OCI-LY7 (cell line): Measurements from ENCODE around the gene ZNF485. TPM values are rescaled to one million over a fixed set of nuclear protein-coding genes. Genes with fewer than 3 reads are reported as not detected.

ENCODE experiments used
- BruUV-seq: library from RNA; stranded (reverse); fragments of 400-500 nt; replicated peaks from 2 replicates; lab custom pipeline; 2021; lab: Mats Ljungman, UMichigan
- CTCF ChIA-PET: fragments of 300-600 bp; sonication (Branson Sonifier 250); formaldehyde crosslinking; loops from one replicate; lab custom pipeline; 2022; ENCODE audit warnings: antibody characterized with exemption; ENCODE audit not compliant: unreplicated experiment; lab: Charles Lee
- POLR2A ChIA-PET: fragments of 300-600 bp; sonication (Branson Sonifier 250); formaldehyde crosslinking; loops from one replicate; lab custom pipeline; 2022; ENCODE audit warnings: antibody characterized with exemption; lab: Charles Lee
- DNase-seq: peaks from one replicate; pipeline ENCODE4 v3.0.0-alpha.2; 2015; ENCODE audit warnings: low spot score
- H2AFZ ChIP-seq: fragments of 200-600 bp; sonication (generic), shearing (Covaris generic); 2 replicates; pipeline ENCODE4 v1.6.1; 2014; ENCODE audit warnings: mild to moderate bottlenecking, antibody characterized with exemption, low read length, moderate library complexity
- H3K27ac ChIP-seq: fragments of 200-600 bp; sonication (generic); 2 replicates; pipeline ENCODE4 v1.5.1; 2014; ENCODE audit warnings: mixed run types, low read depth, mild to moderate bottlenecking, moderate library complexity, low read length, inconsistent platforms; ENCODE audit not compliant: poor library complexity, severe bottlenecking
- H3K36me3 ChIP-seq: fragments of 200-600 bp; sonication (generic); 2 replicates; pipeline ENCODE4 v1.6.1; 2014; ENCODE audit warnings: mild to moderate bottlenecking, antibody characterized with exemption, low read length, moderate library complexity, mixed read lengths; ENCODE audit not compliant: insufficient read depth
- H3K4me1 ChIP-seq: fragments of 200-600 bp; sonication (generic); 2 replicates; pipeline ENCODE4 v1.5.1; 2014; ENCODE audit warnings: mild to moderate bottlenecking, low read length; ENCODE audit not compliant: insufficient read depth, poor library complexity, severe bottlenecking
- H3K4me2 ChIP-seq: fragments of 200-600 bp; sonication (generic); 2 replicates; pipeline ENCODE4 v1.6.1; 2014; ENCODE audit warnings: mild to moderate bottlenecking, low read length
- H3K4me3 ChIP-seq: fragments of 200-600 bp; sonication (generic); 2 replicates; pipeline ENCODE4 v1.5.1; 2014; ENCODE audit warnings: mild to moderate bottlenecking, low read depth, low read length; ENCODE audit not compliant: poor library complexity, severe bottlenecking
- H3K79me2 ChIP-seq: fragments of 200-600 bp; sonication (generic); 2 replicates; pipeline ENCODE4 v1.6.1; 2016; ENCODE audit warnings: low read depth, mild to moderate bottlenecking, low read length, moderate library complexity, mixed read lengths; ENCODE audit not compliant: insufficient read depth
- H3K9me2 ChIP-seq: fragments of 200-600 bp; sonication (generic); 2 replicates; pipeline ENCODE4 v1.6.1; 2016; ENCODE audit warnings: mild to moderate bottlenecking, low read length, mixed read lengths; ENCODE audit not compliant: insufficient read depth
- H3K9me3 ChIP-seq: fragments of 200-600 bp; sonication (generic); 2 replicates; pipeline ENCODE4 v1.6.1; 2014; ENCODE audit warnings: mild to moderate bottlenecking, mixed run types, low read length, mixed read lengths
- H4K20me1 ChIP-seq: fragments of 200-600 bp; sonication (generic); 2 replicates; pipeline ENCODE4 v1.6.1; 2014; ENCODE audit warnings: mild to moderate bottlenecking, antibody characterized with exemption, low read length, moderate library complexity, mixed read lengths; ENCODE audit not compliant: insufficient read depth
- CTCF ChIP-seq: fragments of 200-600 bp; sonication (generic); conservative IDR thresholded peaks from 2 replicates; pipeline ENCODE4 v1.5.1; 2014; ENCODE audit warnings: mild to moderate bottlenecking, antibody characterized with exemption, low read length, moderate library complexity, mixed read lengths
- EZH2phosphoT487 ChIP-seq: fragments of 200-600 bp; sonication (generic); IDR thresholded peaks from 2 replicates; pipeline ENCODE4 v1.6.1; 2018; ENCODE audit warnings: low read depth, borderline replicate concordance, mild to moderate bottlenecking, mixed run types, antibody characterized with exemption, low read length, moderate library complexity, mixed read lengths
- intact Hi-C: fragments of 100-400 bp; cut with micrococcal nuclease; formaldehyde crosslinking; loops from one replicate; pipeline ENCODE4 v1.10.0; 2022; ENCODE audit not compliant: unreplicated experiment
- total RNA-seq, 2 experiments: library from RNA; depleted of rRNA in 1 of 2; stranded (reverse); fragments of >200 nt in 1 of 2; shearing (Covaris generic) in 1 of 2; gene quantifications; 2 replicates each; pipeline ENCODE4 v1.2.3, GENCODE V29; 2014 to 2022

Gene ZNF485
- total RNA-seq, 2 experiments from 2014 or later, result 7.9 to 9.9 TPM

DNA sequence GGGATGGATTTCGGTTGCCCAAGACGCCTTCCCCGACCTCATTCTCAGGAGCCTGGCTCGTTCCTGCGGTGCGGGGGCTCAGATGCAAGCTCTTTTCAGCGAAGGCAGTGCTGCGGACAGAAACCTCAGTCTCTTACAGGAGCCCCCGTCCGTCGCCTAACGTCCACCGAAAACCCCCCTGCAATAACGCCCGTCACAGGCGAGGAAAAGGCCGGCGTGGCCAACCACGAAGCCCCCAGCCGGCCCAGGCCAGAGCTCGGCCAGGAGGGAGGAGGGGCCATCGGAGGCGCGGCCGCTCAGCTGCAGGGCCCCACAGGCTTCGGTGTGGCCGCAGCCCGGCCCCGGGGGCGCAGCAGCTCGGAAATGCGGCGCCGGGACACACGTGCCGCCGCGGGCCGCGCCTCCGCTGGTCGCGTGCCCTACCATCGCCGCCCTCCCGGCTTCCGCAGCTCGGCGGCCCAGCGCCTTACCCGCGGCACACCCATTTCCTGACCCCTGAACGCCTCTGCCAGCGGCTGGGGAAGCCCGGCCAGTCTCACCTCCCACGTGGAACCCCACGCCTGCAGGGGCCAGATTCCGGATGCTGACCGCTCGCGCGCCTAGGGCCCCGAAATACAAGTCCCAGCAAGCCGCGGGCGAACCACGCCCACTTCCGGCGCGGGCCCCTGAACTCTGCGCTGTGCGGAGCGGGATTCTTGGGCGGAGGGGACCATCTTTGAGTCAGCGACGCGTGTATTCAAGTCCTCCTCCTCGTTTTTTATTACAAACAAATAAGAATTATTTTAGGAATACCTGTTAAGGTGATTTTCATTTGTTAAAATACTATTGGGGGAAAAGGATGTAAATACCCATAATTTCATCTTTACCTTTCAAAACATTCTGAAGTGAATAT lies 32.0 kb upstream of the ZNF485 start, which contains the start of gene ZNF239:
Gene ZNF239, minus strand, starts transcription at position 616 of the 892 bp plus-strand sequence. CDS start 16,537 bp downstream, outside the sequence.
- ChIA-PET CTCF (no interaction called here), POLR2A (no interaction called here)
- no peak within 1 kb of the TSS for H3K27ac ChIP-seq
- H4K20me1 ChIP-seq, result no peaks in the 10 kb centered on the region
- intact Hi-C loops, result no loop called here
- H3K36me3 ChIP-seq, result no peaks in the 10 kb centered on the region
- TF ChIP-seq CTCF, result no peak
- TF ChIP-seq EZH2phosphoT487, result no peak
- DNase-seq, result no peak
- no peaks in the 10 kb centered on the region for H3K9me2 ChIP-seq
- BruUV-seq, result no TSS peak
- H3K9me3 ChIP-seq, result no peaks in the 10 kb centered on the region
- no peaks in the 10 kb centered on the region for H3K79me2 ChIP-seq
- H3K4me3 ChIP-seq, result no peak within 1 kb of the TSS
- no peak within 1 kb of the TSS for H3K4me2 ChIP-seq
- no peak within 1 kb of the TSS for H2AFZ ChIP-seq
- H3K4me1 ChIP-seq, result no peaks in the 10 kb centered on the region

GRCh38 chr10:43574906-43575305 lies 31.3 kb upstream of the ZNF485 start:
- ChIA-PET POLR2A (no interaction called here), CTCF (no interaction called here)
- H3K4me1 ChIP-seq, result no peaks in the 10 kb centered on the region
- H3K4me3 ChIP-seq, result no peak overlapping the region
- no peaks in the 10 kb centered on the region for H3K79me2 ChIP-seq
- no peak overlapping the region for H2AFZ ChIP-seq
- TF ChIP-seq EZH2phosphoT487 (no peak), CTCF (no peak)
- no peak overlapping the region for H3K27ac ChIP-seq
- no peak for DNase-seq
- no peaks in the 10 kb centered on the region for H3K9me3 ChIP-seq
- no peak overlapping the region for H3K4me2 ChIP-seq
- no peaks in the 10 kb centered on the region for H4K20me1 ChIP-seq
- intact Hi-C loops, result no loop called here
- no TSS peak for BruUV-seq
- H3K9me2 ChIP-seq, result no peaks in the 10 kb centered on the region
- H3K36me3 ChIP-seq, result no peaks in the 10 kb centered on the region

GRCh38 chr10:43576062-43576461 lies 30.2 kb upstream of the ZNF485 start:
- no TSS peak for BruUV-seq
- Histone ChIP-seq H3K9me3 (no peaks in the 10 kb centered on the region), H2AFZ (no peak overlapping the region), H3K36me3 (no peaks in the 10 kb centered on the region), H3K9me2 (no peaks in the 10 kb centered on the region), H3K4me2 (no peak overlapping the region), H4K20me1 (no peaks in the 10 kb centered on the region), H3K27ac (no peak overlapping the region), H3K79me2 (no peaks in the 10 kb centered on the region), H3K4me3 (no peak overlapping the region), H3K4me1 (no peaks in the 10 kb centered on the region)
- ChIA-PET POLR2A (no interaction called here), CTCF (no interaction called here)
- intact Hi-C loops, result no loop called here
- no peak for DNase-seq
- TF ChIP-seq EZH2phosphoT487, result no peak
- no peak for TF ChIP-seq CTCF
